Measurements from ENCODE around the gene UNC80.

DNA sequence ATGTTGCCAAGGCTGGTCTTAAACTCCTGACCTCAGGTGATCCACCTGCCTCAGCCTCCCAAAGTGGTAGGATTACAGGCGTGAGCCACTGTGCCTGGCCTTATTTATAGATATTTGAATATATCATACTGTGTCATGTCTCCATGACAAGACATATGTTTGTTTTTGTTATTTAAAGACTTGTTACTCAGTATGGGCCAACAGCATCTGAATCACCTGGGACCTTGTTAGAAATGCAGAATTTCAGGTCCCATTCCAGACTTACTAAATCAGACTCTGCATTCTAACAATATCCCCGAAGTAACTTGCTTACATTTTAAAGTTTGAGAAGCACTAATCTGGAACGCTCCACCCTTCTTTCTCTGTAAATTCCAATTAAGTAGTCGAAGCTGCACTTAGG, 264.0 kb downstream of the UNC80 start:
- TF ChIP-seq, protein P1, sequence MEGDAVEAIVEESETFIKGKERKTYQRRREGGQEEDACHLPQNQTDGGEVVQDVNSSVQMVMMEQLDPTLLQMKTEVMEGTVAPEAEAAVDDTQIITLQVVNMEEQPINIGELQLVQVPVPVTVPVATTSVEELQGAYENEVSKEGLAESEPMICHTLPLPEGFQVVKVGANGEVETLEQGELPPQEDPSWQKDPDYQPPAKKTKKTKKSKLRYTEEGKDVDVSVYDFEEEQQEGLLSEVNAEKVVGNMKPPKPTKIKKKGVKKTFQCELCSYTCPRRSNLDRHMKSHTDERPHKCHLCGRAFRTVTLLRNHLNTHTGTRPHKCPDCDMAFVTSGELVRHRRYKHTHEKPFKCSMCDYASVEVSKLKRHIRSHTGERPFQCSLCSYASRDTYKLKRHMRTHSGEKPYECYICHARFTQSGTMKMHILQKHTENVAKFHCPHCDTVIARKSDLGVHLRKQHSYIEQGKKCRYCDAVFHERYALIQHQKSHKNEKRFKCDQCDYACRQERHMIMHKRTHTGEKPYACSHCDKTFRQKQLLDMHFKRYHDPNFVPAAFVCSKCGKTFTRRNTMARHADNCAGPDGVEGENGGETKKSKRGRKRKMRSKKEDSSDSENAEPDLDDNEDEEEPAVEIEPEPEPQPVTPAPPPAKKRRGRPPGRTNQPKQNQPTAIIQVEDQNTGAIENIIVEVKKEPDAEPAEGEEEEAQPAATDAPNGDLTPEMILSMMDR (conservative IDR thresholded peaks at IDR 0.05; ENCODE audit: low read depth, low read length): no peak
- no peak for TF ChIP-seq EZH2 (IDR thresholded peaks at IDR 0.05; ENCODE audit: borderline replicate concordance, low read depth, low read length, poor library complexity, severe bottlenecking)
